ENCODE data around the gene PGA5.
"Not testable (repeated sequence)": the region's sequence is repeated elsewhere in the genome, so short reads cannot be mapped to it uniquely, and the experiment has no call there.

PGA5 gene

DNA sequence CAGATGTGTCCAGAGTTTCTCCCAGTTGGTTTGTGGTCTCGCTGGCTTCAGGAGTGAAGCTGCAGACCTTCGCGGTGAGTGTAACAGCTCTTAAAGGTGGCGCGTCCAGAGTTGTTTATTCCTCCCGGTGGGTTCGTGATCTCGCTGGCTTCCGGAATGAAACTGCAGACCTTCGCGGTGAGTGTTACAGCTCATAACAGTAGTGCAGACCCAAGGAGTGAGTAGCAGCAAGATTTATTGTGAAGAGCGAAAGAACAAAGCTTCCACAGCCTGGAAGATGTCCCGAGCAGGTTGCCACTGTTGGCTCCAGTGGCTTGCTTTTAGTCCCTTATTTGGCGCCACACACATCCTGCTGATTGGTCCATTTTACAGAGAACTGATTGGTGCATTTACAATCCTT is 39.5 kb upstream of the PGA5 start:
- DNase-seq (ENCODE audit: low read depth, low spot score), result no peak
- no peak overlapping the region for H3K4me3 ChIP-seq (ENCODE audit: low read depth, low read length)
- in situ Hi-C loops (cut with HindIII; ENCODE audit: low sequenced_read_pairs), result no loop called here
- TF ChIP-seq, protein P1, sequence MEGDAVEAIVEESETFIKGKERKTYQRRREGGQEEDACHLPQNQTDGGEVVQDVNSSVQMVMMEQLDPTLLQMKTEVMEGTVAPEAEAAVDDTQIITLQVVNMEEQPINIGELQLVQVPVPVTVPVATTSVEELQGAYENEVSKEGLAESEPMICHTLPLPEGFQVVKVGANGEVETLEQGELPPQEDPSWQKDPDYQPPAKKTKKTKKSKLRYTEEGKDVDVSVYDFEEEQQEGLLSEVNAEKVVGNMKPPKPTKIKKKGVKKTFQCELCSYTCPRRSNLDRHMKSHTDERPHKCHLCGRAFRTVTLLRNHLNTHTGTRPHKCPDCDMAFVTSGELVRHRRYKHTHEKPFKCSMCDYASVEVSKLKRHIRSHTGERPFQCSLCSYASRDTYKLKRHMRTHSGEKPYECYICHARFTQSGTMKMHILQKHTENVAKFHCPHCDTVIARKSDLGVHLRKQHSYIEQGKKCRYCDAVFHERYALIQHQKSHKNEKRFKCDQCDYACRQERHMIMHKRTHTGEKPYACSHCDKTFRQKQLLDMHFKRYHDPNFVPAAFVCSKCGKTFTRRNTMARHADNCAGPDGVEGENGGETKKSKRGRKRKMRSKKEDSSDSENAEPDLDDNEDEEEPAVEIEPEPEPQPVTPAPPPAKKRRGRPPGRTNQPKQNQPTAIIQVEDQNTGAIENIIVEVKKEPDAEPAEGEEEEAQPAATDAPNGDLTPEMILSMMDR (IDR thresholded peaks at IDR 0.05; ENCODE audit: low read depth, low read length), result no peak

DNA sequence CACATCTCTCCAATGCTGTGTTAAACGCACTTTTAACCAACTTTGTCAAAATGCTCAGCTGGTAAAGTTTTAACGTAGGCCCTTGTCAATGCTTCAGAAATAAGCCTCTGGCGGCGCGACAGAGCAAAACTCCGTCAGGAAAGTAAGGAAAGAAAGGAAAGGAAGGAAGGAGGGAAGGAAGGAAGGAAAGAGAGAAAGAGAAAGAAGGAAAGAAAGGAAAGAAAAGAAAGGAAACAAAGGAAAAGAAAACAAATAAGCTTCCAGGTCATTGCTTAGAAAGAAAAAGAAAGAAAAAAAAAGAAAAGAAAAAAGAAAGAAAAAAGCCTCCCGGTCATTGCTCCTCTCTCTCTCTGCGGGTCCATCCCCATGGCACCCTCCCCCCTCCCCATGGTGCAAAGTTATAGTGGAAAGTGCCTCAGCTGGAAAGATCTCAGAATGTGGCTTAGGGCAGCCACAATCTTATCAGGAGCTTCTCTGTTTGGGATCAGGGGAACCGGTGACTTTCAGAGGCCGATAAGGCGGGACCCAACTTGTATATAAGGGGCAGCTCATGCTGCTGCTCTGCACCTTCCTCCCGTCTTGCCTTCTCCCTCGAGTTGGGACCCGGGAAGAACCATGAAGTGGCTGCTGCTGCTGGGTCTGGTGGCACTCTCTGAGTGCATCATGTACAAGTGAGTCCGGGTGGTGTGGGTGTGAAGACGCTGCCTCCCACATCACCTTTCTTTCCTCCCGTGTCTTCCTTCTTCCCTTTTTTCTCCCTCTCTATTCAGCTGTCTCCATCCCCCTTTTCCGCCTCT is 37.8 kb upstream of the PGA5 start, which contains the start of gene PGA3:
Gene PGA3, plus strand, starts transcription at position 566 of the 797 bp plus-strand sequence. Its CDS starts 50 bp downstream, at position 616.
- DNase-seq (ENCODE audit: low read depth, low spot score); in situ Hi-C loops (cut with HindIII; ENCODE audit: low sequenced_read_pairs); H3K4me3 ChIP-seq (ENCODE audit: low read depth, low read length): not testable (repeated sequence)

DNA sequence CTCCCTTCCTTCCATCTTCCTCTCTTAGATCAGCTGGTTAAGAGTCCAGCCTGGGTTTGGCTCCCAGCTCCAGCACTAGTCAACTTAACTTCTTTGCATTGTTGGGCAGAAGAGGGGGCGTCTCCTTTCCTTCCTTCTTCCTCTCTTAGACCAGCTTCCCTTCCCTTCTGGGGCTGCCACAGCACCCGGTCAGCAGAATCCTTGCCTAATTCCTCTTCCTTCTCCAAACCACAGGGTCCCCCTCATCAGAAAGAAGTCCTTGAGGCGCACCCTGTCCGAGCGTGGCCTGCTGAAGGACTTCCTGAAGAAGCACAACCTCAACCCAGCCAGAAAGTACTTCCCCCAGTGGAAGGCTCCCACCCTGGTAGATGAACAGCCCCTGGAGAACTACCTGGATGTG is 37.1 kb upstream of the PGA5 start:
- H3K4me3 ChIP-seq (ENCODE audit: low read depth, low read length); DNase-seq (ENCODE audit: low read depth, low spot score); in situ Hi-C loops (cut with HindIII; ENCODE audit: low sequenced_read_pairs): not testable (repeated sequence)

DNA sequence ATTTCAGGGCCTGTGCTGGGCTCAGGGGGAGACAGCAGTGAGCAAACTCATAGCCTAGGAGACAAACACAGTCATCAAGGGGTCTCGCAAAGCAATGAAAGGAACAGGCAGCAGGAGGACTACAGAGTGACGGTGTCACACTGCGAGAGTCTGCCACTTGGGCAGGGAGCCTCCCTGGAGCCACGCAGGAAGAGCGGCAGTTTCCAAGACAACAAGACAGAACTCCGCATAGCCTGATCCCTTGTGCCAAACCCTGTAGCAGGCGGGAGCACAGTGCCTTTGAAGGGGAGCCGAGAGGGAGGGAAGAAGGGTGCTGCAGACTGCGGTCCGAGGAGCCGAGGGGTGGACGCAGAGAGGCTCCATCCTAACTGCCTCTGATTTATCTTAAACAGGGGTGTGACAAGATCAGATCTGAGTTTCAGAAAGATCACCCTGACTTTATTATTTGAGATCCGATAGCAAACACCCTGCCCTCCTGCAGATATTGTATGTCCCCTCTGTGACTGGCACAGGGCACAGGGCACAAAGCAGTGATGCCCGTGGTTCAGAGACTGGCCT is 36.4 kb upstream of the PGA5 start:
- H3K4me3 ChIP-seq (ENCODE audit: low read depth, low read length); in situ Hi-C loops (cut with HindIII; ENCODE audit: low sequenced_read_pairs); DNase-seq (ENCODE audit: low read depth, low spot score): not testable (repeated sequence)

DNA sequence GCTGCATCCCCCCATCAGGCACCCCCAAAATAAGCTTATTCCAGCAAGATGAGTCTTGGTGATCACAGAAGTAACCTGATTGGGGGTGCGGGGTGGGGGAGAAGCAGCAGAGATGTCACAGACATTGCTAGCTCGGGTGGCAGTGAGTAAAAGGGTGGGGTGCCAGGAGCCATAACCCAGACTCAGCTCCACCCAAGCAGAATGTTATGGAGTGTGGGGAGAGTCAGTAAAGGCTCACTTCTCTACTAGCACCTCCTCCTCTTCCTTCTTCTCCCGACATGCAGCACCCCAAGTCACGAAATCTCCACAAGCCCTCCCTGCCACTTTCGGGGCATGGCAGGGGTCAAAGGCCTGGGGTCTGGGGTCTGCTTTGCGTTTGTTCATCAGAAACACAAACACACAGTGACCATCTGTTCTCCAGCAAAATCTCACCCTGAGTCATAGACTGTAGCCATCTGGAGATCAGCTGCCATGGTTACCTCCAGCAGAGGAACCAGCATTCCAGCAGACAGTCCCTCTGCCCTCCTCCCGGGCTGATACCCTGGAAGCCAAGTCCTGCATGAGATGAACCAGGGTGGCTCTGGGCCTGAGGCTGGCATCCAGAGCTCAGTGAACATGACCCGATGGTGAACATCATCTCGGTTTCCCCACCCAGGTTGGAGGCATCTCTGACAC is 33.2 kb upstream of the PGA5 start:
- H3K4me3 ChIP-seq (ENCODE audit: low read depth, low read length); DNase-seq (ENCODE audit: low read depth, low spot score); in situ Hi-C loops (cut with HindIII; ENCODE audit: low sequenced_read_pairs): not testable (repeated sequence)

DNA sequence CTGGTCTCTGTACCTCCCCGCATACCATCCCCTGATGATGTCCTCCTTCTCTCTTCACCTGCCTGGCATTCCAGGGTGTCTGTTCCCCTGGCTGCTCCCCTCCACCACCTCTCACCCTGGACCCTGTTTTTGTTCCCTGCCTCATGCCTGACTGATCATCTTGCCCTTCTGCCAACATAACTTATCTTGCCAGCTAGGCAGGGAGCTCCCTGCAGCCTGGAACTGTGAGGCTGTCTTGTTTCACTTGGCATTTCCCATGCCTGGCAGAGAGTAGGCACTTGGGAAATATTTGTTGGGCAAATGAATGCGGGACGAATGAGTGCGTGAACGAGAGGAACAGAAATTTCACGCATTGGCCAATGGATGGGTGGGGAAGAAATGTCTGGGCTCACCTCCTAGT is 30.3 kb upstream of the PGA5 start:
- in situ Hi-C loops (cut with HindIII; ENCODE audit: low sequenced_read_pairs); DNase-seq (ENCODE audit: low read depth, low spot score); H3K4me3 ChIP-seq (ENCODE audit: low read depth, low read length): not testable (repeated sequence)

DNA sequence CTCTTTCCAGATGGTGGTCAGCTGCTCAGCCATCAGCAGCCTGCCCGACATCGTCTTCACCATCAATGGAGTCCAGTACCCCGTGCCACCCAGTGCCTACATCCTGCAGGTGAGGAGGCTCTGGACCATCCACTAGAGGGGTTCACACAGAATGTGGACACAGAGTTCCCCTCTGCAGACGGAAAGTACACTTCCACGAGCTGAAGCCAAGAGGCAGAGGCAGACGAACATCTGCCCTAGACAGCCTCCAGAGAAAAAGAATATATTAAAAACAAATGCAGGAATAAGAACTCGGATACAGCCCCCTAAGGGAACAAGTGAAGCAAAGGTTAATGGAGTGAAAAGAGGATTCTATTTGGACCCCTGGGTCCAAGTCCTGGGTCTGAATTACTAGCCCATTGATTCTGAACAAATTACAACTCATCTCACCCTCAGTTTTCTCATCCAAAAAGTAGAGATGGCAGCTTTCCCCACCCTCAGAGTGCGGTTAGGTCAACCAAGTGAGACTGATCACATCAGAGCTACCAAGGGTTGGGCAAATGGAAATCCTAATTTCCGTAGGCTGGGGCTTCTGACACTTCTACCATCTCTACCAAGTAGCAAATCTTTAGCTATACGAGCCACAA is 29.5 kb upstream of the PGA5 start:
- DNase-seq (ENCODE audit: low read depth, low spot score); in situ Hi-C loops (cut with HindIII; ENCODE audit: low sequenced_read_pairs); H3K4me3 ChIP-seq (ENCODE audit: low read depth, low read length): not testable (repeated sequence)

DNA sequence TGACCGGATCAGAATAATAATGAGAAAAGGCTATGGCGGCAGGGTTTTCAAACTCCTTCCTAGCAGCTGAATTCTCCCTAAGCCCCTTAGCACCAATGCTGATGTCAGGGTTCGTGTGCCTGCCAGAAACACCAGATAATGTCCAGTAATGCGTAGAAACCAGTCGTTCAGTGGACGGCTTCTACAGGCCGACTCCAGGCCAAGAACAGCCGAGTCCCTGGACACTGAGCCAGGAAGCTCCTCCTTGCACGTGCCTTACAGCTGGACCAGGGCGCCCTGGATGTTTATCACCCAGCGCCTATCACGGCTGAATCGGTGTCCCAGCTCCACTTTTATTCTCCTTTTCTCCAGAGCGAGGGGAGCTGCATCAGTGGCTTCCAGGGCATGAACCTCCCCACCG is 28.8 kb upstream of the PGA5 start:
- in situ Hi-C loops (cut with HindIII; ENCODE audit: low sequenced_read_pairs), result not testable (repeated sequence)

DNA sequence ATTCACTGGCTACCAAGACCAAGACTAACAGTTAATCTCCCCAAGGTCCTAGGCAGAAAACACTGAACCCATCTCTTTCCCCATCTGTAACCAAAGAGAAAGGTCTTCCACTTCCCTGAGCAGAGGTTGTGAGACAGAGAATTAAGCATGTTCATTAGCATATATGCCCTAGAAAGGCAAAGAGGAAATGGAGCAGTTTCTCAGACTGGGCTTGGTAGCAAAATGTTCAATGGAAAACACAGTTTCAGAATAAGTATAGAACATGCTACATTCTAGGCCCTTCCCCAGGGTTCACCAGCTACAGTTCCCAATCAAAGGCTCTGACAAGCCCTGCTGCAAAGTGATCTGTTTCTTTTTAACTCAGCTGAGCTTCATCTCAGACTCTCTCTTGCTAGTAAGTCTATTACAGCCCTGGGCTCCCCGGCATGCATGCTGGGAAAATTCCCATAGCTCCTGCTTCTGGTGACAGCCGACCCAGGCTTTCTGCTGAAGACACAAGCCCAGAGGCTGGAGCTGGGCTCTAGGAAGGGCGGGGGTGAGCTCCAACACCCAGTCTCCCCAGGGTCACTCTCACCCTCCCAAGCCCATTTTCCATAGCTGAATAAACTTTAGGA is 27.2 kb upstream of the PGA5 start:
- DNase-seq (ENCODE audit: low read depth, low spot score); in situ Hi-C loops (cut with HindIII; ENCODE audit: low sequenced_read_pairs); H3K4me3 ChIP-seq (ENCODE audit: low read depth, low read length): not testable (repeated sequence)

More for the DNA sequence above, 28.8 kb upstream of the PGA5 start:
- H3K4me3 ChIP-seq (ENCODE audit: low read depth, low read length); DNase-seq (ENCODE audit: low read depth, low spot score): not testable (repeated sequence)

DNA sequence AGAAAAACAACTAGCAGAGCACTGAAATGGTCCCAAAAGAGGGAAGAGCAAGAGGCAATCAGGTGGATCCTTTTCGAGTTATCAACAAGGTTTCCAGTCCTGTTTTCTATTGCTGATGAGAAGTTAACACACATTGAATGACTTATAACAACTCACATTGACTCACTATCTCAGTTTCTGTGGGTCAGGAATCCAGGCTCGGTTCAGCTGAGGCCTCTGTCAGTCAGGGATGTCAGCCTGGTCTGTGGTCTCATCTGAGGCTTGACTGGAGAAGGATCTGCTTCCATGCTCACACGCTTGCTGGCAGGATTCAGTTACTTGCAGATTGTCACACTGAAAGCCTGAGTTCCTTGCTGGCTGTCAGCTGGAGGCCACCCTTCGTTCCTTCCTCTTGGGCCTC is 22.7 kb upstream of the PGA5 start:
- in situ Hi-C loops (cut with HindIII; ENCODE audit: low sequenced_read_pairs); H3K4me3 ChIP-seq (ENCODE audit: low read depth, low read length): not testable (repeated sequence)

DNA sequence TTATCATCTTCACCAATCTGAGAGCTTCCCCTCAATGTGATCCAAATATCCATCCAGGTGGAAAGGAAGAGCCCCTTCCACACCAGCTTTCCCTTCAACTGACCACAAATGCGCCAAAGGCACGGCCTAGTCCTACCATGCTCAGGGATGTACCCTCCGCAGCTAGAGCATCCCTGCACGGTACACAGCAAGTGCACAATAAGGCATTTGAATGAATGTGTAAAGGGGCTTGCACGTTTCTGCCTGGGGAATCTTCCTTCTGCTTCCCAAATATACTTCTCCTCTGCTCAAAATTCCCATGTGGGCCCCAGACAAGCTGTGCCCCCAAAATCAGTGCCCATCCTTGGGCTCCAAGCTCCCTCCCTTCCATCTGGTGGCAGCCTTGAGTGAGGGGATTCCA is 22.0 kb upstream of the PGA5 start:
- in situ Hi-C loops (cut with HindIII; ENCODE audit: low sequenced_read_pairs), result not testable (repeated sequence)

More for the DNA sequence above, 22.7 kb upstream of the PGA5 start:
- DNase-seq (ENCODE audit: low read depth, low spot score), result not testable (repeated sequence)

DNA sequence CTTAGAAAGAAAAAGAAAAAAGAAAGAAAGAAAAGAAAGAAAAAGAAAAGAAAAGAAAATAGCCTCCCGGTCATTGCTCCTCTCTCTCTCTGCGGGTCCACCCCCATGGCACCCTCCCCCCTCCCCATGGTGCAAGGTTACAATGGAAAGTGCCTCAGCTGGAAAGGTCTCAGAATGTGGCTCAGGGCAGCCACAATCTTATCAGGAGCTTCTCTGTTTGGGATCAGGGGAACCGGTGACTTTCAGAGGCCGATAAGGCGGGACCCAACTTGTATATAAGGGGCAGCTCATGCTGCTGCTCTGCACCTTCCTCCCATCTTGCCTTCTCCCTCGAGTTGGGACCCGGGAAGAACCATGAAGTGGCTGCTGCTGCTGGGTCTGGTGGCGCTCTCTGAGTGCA is 18.9 kb upstream of the PGA5 start, which contains the start of gene PGA4:
Gene PGA4, plus strand, starts transcription at position 301 of the 400 bp plus-strand sequence. Its CDS starts 54 bp downstream, at position 355.
- DNase-seq (ENCODE audit: low read depth, low spot score); H3K4me3 ChIP-seq (ENCODE audit: low read depth, low read length); in situ Hi-C loops (cut with HindIII; ENCODE audit: low sequenced_read_pairs): not testable (repeated sequence)

More for the DNA sequence above, 22.0 kb upstream of the PGA5 start:
- not testable (repeated sequence) for H3K4me3 ChIP-seq (ENCODE audit: low read depth, low read length); DNase-seq (ENCODE audit: low read depth, low spot score)

DNA sequence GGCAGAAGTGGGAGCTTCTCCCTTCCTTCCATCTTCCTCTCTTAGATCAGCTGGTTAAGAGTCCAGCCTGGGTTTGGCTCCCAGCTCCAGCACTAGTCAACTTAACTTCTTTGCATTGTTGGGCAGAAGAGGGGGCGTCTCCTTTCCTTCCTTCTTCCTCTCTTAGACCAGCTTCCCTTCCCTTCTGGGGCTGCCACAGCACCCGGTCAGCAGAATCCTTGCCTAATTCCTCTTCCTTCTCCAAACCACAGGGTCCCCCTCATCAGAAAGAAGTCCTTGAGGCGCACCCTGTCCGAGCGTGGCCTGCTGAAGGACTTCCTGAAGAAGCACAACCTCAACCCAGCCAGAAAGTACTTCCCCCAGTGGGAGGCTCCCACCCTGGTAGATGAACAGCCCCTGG is 18.3 kb upstream of the PGA5 start:
- DNase-seq (ENCODE audit: low read depth, low spot score); H3K4me3 ChIP-seq (ENCODE audit: low read depth, low read length); in situ Hi-C loops (cut with HindIII; ENCODE audit: low sequenced_read_pairs): not testable (repeated sequence)

DNA sequence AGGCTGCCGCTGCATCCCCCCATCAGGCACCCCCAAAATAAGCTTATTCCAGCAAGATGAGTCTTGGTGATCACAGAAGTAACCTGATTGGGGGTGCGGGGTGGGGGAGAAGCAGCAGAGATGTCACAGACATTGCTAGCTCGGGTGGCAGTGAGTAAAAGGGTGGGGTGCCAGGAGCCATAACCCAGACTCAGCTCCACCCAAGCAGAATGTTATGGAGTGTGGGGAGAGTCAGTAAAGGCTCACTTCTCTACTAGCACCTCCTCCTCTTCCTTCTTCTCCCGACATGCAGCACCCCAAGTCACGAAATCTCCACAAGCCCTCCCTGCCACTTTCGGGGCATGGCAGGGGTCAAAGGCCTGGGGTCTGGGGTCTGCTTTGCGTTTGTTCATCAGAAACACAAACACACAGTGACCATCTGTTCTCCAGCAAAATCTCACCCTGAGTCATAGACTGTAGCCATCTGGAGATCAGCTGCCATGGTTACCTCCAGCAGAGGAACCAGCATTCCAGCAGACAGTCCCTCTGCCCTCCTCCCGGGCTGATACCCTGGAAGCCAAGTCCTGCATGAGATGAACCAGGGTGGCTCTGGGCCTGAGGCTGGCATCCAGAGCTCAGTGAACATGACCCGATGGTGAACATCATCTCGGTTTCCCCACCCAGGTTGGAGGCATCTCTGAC is 14.4 kb upstream of the PGA5 start:
- H3K4me3 ChIP-seq (ENCODE audit: low read depth, low read length); in situ Hi-C loops (cut with HindIII; ENCODE audit: low sequenced_read_pairs); DNase-seq (ENCODE audit: low read depth, low spot score): not testable (repeated sequence)

DNA sequence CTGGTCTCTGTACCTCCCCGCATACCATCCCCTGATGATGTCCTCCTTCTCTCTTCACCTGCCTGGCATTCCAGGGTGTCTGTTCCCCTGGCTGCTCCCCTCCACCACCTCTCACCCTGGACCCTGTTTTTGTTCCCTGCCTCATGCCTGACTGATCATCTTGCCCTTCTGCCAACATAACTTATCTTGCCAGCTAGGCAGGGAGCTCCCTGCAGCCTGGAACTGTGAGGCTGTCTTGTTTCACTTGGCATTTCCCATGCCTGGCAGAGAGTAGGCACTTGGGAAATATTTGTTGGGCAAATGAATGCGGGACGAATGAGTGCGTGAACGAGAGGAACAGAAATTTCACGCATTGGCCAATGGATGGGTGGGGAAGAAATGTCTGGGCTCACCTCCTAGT is 11.5 kb upstream of the PGA5 start:
- DNase-seq (ENCODE audit: low read depth, low spot score); in situ Hi-C loops (cut with HindIII; ENCODE audit: low sequenced_read_pairs); H3K4me3 ChIP-seq (ENCODE audit: low read depth, low read length): not testable (repeated sequence)
